H1 (cell line): ENCODE measurements around the gene AGRN. TPM values are rescaled to one million over a fixed set of nuclear protein-coding genes. Genes with fewer than 3 reads are reported as not detected.

Experiments
- ATF2 ChIP-seq: IDR thresholded peaks from 2 replicates; pipeline ENCODE4 v1.6.1; 2012; ENCODE audit warnings: low read length, inconsistent platforms
- TCF12 ChIP-seq: IDR thresholded peaks from 2 replicates; pipeline ENCODE4 v1.6.1; 2011; ENCODE audit warnings: low read depth, mild to moderate bottlenecking, low read length
- polyA plus RNA-seq, 7 experiments: library from polyadenylated mRNA; depleted of rRNA in 3 of 7; stranded (reverse) in 5 of 7; unstranded in 2 of 7; fragments of >200 nt in 5 of 7; fragments of 200-250 nt in 2 of 7; gene quantifications; 1 replicate in 5 of 7; 2 replicates in 1 of 7; 4 replicates in 1 of 7; pipeline versions ENCODE4 v1.2.1 to v1.2.3, GENCODE V29; 2011 to 2013; ENCODE audit warnings: missing spikeins in 2 of 7, mixed read lengths in 2 of 7
- total RNA-seq: library from RNA; stranded (reverse); fragmentation: NEBNext Ultra II Directional; extraction: Animal tissue kit (Norgen Biotek cat#: 25700); gene quantifications from 2 replicates; pipeline ENCODE4 v1.2.1, GENCODE V29; 2021

AGRN gene
- total and polyA plus RNA-seq, 2 of the 8 experiments (the other 6 are each of a cell fraction or from before 2014, with no cell fraction given), result 52.3 to 155 TPM

- TF ChIP-seq ATF2 (no peak), TCF12 (no peak)
- TF ChIP-seq, all 59 proteins: peak for 0
Measured at GRCh38 chr1:995665-996633, 24.0 kb upstream of the AGRN start (continued).
